ENCODE data around the gene TAMM41. TPM values are rescaled to one million over a fixed set of nuclear protein-coding genes. Genes with fewer than 3 reads are reported as not detected.

TAMM41 gene
- total RNA-seq, 1 donor from 2014 or later, result 11.2 TPM

DNA sequence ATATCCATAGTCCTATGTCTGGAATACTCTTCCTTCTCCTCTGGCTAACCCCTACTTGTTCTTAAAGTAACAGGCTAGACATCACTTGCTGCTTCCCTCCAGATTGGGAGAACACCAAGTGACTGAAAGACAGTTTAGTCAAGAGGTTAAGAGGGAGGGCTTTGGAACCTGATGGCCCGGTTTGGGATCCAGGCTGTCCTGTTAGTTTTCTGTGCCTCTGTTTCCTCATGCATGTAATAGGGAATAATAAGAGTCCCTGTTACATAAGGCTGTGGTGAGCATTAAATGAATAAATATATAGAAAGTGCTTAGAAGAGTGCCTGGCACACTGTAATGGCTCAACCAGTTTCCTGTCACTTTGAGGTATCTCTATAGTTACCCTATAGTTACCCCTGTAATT, 66.3 kb downstream of the TAMM41 start:
- Mint-ChIP-seq H3K27ac (ENCODE audit: unreplicated experiment) (no peak overlapping the region), H3K9me3 (ENCODE audit: low read depth) (no peaks in the 10 kb centered on the region), H3K27me3 (ENCODE audit: low read depth) (no peaks in the 10 kb centered on the region), H3K4me1 (ENCODE audit: low read depth) (no peaks in the 10 kb centered on the region), H3K36me3 (ENCODE audit: low read depth) (peaks cover 4% of the 10 kb centered on the region), H3K4me3 (ENCODE audit: unreplicated experiment) (no peak overlapping the region)
- DNase-seq (ENCODE audit: low spot score), result no peak
- TF ChIP-seq CTCF (IDR thresholded peaks at IDR 0.05), result no peak

DNA sequence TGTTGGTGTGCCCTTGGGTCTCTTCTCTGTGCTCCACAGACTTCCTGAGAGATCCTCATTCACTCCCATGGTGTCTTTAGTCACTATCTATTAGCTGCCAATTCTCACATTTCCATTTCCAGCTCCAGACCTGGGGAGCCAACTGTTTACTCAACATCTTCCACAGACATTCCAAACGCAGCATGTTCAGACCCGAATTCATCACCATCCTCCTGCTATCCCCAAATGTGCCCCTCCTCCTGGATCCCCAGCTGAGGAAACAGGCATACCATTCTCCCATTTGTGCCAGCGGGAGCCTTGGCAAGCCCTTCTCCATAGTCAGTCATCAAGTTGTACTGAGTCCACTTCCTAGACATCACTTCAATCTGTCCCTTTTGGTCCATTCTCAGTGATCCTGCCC, 67.1 kb downstream of the TAMM41 start:
- Mint-ChIP-seq H3K27ac (ENCODE audit: unreplicated experiment) (no peak overlapping the region), H3K36me3 (ENCODE audit: low read depth) (peaks cover 2% of the 10 kb centered on the region), H3K9me3 (ENCODE audit: low read depth) (no peaks in the 10 kb centered on the region), H3K4me3 (ENCODE audit: unreplicated experiment) (no peak overlapping the region), H3K27me3 (ENCODE audit: low read depth) (no peaks in the 10 kb centered on the region), H3K4me1 (ENCODE audit: low read depth) (no peaks in the 10 kb centered on the region)
- TF ChIP-seq CTCF (IDR thresholded peaks at IDR 0.05), result no peak
- no peak for DNase-seq (ENCODE audit: low spot score)

- H3K36me3 Mint-ChIP-seq (ENCODE audit: low read depth), result peaks cover 2% of the 10 kb centered on the region
- no peak overlapping the region for H3K4me3 Mint-ChIP-seq (ENCODE audit: unreplicated experiment)
- no peak overlapping the region for H3K27ac Mint-ChIP-seq (ENCODE audit: unreplicated experiment)
- H3K9me3 Mint-ChIP-seq (ENCODE audit: low read depth), result no peaks in the 10 kb centered on the region
- no peaks in the 10 kb centered on the region for H3K27me3 Mint-ChIP-seq (ENCODE audit: low read depth)
- H3K4me1 Mint-ChIP-seq (ENCODE audit: low read depth), result no peaks in the 10 kb centered on the region
- no peak for DNase-seq (ENCODE audit: low spot score)
- no peak for TF ChIP-seq CTCF (IDR thresholded peaks at IDR 0.05)
These were observed 68.4 kb downstream of the TAMM41 start for GRCh38 chr3:11778248-11778647.

- no peaks in the 10 kb centered on the region for H3K27me3 Mint-ChIP-seq (ENCODE audit: low read depth)
- no peak overlapping the region for H3K4me3 Mint-ChIP-seq (ENCODE audit: unreplicated experiment)
- DNase-seq (ENCODE audit: low spot score), result no peak
- H3K9me3 Mint-ChIP-seq (ENCODE audit: low read depth), result no peaks in the 10 kb centered on the region
- no peak overlapping the region for H3K27ac Mint-ChIP-seq (ENCODE audit: unreplicated experiment)
- TF ChIP-seq CTCF (IDR thresholded peaks at IDR 0.05), result no peak
- peaks cover 2% of the 10 kb centered on the region for H3K36me3 Mint-ChIP-seq (ENCODE audit: low read depth)
- H3K4me1 Mint-ChIP-seq (ENCODE audit: low read depth), result no peaks in the 10 kb centered on the region
These were observed 70.3 kb downstream of the TAMM41 start for GRCh38 chr3:11776346-11776745.

- H3K9me3 Mint-ChIP-seq (ENCODE audit: low read depth), result no peaks in the 10 kb centered on the region
- no peak for TF ChIP-seq CTCF (IDR thresholded peaks at IDR 0.05)
- no peak overlapping the region for H3K4me3 Mint-ChIP-seq (ENCODE audit: unreplicated experiment)
- peaks cover 2% of the 10 kb centered on the region for H3K36me3 Mint-ChIP-seq (ENCODE audit: low read depth)
- H3K27ac Mint-ChIP-seq (ENCODE audit: unreplicated experiment), result no peak overlapping the region
- H3K4me1 Mint-ChIP-seq (ENCODE audit: low read depth), result peaks cover 7% of the 10 kb centered on the region
- no peaks in the 10 kb centered on the region for H3K27me3 Mint-ChIP-seq (ENCODE audit: low read depth)
- no peak for DNase-seq (ENCODE audit: low spot score)
These were observed 71.2 kb downstream of the TAMM41 start for GRCh38 chr3:11775493-11775892.
